ENCODE results near the gene SUSD1. TPM values are rescaled to one million over a fixed set of nuclear protein-coding genes. Genes with fewer than 3 reads are reported as not detected.

The SUSD1 gene
- total and polyA plus RNA-seq, 2 of the 13 experiments (the other 11 are each of a cell fraction or from before 2014, with no cell fraction given) = 25.9 to 32.3 TPM

DNA sequence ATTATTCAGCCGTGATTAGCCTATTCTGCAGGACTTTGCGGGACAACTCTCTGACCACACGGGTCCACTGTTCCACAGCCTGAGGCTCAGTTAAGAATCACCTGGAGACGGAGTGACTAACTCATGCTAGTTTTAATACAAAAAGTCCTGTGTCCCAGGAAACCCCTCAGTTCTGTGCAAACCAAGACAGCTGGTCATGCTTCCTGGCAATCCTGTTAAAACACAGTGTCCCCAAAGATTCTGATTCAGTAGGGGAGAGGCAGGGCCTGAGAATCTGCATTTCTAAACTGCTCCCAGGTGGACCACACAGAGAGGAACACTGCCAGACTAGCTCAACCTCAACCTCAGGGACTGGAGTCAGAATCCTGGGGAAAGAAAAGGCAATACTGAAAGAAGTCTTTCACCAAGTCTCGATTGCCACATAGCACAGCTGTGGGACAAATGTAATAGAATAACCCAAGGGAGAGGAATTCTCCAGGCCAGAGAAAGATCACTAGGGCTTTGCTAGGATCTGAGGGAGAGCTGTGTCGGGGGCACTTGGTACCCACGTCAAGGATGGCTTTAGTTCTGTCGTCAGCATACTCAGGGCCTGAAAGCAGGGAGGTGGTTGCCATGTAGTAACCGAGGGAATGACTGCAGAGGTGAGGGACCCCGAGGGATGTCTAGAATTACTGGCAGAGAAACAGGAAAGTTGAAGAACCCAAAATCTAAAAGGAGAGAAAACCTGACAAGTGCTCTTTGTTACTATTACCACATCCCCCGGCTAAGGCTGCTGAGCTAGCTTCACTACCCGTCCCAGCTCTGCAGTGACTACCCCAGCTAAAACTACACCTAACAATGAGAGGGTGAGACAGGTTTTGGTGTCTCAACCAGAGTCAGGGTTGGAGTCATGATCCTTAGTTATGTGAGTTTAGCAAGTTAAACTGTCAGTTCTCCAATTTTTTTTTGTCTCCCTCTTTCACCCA lies 8.6 kb downstream of the SUSD1 start (continued):
- TF ChIP-seq, protein P1, sequence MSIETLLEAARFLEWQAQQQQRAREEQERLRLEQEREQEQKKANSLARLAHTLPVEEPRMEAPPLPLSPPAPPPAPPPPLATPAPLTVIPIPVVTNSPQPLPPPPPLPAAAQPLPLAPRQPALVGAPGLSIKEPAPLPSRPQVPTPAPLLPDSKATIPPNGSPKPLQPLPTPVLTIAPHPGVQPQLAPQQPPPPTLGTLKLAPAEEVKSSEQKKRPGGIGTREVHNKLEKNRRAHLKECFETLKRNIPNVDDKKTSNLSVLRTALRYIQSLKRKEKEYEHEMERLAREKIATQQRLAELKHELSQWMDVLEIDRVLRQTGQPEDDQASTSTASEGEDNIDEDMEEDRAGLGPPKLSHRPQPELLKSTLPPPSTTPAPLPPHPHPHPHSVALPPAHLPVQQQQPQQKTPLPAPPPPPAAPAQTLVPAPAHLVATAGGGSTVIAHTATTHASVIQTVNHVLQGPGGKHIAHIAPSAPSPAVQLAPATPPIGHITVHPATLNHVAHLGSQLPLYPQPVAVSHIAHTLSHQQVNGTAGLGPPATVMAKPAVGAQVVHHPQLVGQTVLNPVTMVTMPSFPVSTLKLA (IDR thresholded peaks at IDR 0.05) = no peak
- TF ChIP-seq, protein P2, sequence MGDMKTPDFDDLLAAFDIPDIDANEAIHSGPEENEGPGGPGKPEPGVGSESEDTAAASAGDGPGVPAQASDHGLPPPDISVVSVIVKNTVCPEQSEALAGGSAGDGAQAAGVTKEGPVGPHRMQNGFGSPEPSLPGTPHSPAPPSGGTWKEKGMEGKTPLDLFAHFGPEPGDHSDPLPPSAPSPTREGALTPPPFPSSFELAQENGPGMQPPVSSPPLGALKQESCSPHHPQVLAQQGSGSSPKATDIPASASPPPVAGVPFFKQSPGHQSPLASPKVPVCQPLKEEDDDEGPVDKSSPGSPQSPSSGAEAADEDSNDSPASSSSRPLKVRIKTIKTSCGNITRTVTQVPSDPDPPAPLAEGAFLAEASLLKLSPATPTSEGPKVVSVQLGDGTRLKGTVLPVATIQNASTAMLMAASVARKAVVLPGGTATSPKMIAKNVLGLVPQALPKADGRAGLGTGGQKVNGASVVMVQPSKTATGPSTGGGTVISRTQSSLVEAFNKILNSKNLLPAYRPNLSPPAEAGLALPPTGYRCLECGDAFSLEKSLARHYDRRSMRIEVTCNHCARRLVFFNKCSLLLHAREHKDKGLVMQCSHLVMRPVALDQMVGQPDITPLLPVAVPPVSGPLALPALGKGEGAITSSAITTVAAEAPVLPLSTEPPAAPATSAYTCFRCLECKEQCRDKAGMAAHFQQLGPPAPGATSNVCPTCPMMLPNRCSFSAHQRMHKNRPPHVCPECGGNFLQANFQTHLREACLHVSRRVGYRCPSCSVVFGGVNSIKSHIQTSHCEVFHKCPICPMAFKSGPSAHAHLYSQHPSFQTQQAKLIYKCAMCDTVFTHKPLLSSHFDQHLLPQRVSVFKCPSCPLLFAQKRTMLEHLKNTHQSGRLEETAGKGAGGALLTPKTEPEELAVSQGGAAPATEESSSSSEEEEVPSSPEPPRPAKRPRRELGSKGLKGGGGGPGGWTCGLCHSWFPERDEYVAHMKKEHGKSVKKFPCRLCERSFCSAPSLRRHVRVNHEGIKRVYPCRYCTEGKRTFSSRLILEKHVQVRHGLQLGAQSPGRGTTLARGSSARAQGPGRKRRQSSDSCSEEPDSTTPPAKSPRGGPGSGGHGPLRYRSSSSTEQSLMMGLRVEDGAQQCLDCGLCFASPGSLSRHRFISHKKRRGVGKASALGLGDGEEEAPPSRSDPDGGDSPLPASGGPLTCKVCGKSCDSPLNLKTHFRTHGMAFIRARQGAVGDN (CRISPR knock-in tag; IDR thresholded peaks at IDR 0.05) = no peak
- peak; percentile 32 for TF ChIP-seq STAG1 (CRISPR knock-in tag; IDR thresholded peaks at IDR 0.05)
- no peak for TF ChIP-seq TCF12 (IDR thresholded peaks at IDR 0.05)
- TF ChIP-seq TCF12 (CRISPR knock-in tag; IDR thresholded peaks at IDR 0.05) = no peak
- TF ChIP-seq, protein P3, sequence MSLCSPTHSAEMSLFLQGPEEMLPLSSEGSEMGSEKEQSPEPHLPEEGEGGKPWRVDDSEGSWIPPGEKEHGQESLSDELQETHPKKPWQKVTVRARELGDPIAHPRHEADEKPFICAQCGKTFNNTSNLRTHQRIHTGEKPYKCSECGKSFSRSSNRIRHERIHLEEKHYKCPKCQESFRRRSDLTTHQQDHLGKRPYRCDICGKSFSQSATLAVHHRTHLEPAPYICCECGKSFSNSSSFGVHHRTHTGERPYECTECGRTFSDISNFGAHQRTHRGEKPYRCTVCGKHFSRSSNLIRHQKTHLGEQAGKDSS (CRISPR knock-in tag; IDR thresholded peaks at IDR 0.05; ENCODE audit: borderline replicate concordance, low read depth) = no peak
- TF ChIP-seq ZNF30 (CRISPR knock-in tag; IDR thresholded peaks at IDR 0.05) = no peak
- no peak for TF ChIP-seq NFE2L2 (IDR thresholded peaks at IDR 0.05; ENCODE audit: low read length)
- TF ChIP-seq NFE2L1 (CRISPR knock-in tag; IDR thresholded peaks at IDR 0.05; ENCODE audit: borderline replicate concordance) = no peak
- TF ChIP-seq CEBPB (IDR thresholded peaks at IDR 0.05; ENCODE audit: borderline replicate concordance, low read depth, low read length) = peak; percentile 81
- no peak for TF ChIP-seq ZNF724P (CRISPR knock-in tag; IDR thresholded peaks at IDR 0.05; ENCODE audit: borderline replicate concordance)
- no peak for TF ChIP-seq BHLHE40 (IDR thresholded peaks at IDR 0.05; ENCODE audit: low read length)
- TF ChIP-seq, protein P4, sequence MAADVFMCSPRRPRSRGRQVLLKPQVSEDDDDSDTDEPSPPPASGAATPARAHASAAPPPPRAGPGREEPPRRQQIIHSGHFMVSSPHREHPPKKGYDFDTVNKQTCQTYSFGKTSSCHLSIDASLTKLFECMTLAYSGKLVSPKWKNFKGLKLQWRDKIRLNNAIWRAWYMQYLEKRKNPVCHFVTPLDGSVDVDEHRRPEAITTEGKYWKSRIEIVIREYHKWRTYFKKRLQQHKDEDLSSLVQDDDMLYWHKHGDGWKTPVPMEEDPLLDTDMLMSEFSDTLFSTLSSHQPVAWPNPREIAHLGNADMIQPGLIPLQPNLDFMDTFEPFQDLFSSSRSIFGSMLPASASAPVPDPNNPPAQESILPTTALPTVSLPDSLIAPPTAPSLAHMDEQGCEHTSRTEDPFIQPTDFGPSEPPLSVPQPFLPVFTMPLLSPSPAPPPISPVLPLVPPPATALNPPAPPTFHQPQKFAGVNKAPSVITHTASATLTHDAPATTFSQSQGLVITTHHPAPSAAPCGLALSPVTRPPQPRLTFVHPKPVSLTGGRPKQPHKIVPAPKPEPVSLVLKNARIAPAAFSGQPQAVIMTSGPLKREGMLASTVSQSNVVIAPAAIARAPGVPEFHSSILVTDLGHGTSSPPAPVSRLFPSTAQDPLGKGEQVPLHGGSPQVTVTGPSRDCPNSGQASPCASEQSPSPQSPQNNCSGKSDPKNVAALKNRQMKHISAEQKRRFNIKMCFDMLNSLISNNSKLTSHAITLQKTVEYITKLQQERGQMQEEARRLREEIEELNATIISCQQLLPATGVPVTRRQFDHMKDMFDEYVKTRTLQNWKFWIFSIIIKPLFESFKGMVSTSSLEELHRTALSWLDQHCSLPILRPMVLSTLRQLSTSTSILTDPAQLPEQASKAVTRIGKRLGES (CRISPR knock-in tag; IDR thresholded peaks at IDR 0.05; ENCODE audit: borderline replicate concordance) = no peak
- no peak for TF ChIP-seq FOXM1 (CRISPR knock-in tag; IDR thresholded peaks at IDR 0.05)
- TF ChIP-seq, protein P5, sequence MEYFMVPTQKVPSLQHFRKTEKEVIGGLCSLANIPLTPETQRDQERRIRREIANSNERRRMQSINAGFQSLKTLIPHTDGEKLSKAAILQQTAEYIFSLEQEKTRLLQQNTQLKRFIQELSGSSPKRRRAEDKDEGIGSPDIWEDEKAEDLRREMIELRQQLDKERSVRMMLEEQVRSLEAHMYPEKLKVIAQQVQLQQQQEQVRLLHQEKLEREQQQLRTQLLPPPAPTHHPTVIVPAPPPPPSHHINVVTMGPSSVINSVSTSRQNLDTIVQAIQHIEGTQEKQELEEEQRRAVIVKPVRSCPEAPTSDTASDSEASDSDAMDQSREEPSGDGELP (IDR thresholded peaks at IDR 0.05; ENCODE audit: borderline replicate concordance, low read depth) = peak; percentile 25; the same call in 1 of the 2 replicates
- no peak for TF ChIP-seq SPEN (CRISPR knock-in tag; IDR thresholded peaks at IDR 0.05; ENCODE audit: low read depth)
- TF ChIP-seq KDM1A (CRISPR knock-in tag; IDR thresholded peaks at IDR 0.05) = no peak
- TF ChIP-seq SATB2 (CRISPR knock-in tag; IDR thresholded peaks at IDR 0.05) = no peak
- no peak for TF ChIP-seq ZNF776 (CRISPR knock-in tag; IDR thresholded peaks at IDR 0.05)

Data from HepG2 (cell line).